Activated T-cell treated with anti-CD3 and anti-CD28 coated beads for 24 hours (primary cell): ENCODE measurements around the gene WNT9A.
"Not testable (repeated sequence)": the region's sequence is repeated elsewhere in the genome, so short reads cannot be mapped to it uniquely, and the experiment has no call there.

Experiments
- DNase-seq: peaks from one replicate; pipeline ENCODE4 v3.0.0-alpha.2; 2020; ENCODE audit warnings: low read depth

The WNT9A gene

DNA sequence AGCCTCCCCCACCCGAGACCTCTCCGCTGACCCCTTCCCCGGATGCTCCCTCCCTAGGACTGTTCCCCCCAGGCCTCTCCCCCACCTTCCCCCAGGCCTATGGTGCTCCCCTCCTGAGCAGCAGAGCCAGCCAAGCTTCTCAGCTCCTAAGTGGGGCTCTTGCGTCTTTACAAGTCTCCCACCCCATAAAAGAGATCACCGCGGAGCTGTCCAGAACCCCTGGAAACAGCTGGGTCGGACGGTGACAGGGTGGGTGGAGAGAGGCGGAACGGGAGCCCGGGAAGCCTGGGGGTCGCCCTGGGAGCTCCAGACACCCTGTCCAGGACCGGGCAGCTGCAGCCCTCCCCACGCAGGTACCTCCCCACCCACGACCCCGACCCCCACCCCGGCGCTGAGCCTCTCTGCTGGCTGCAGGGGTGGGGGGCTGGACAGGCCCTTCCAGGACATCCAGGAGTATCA is 61.2 kb downstream of the WNT9A start:
- no peak for DNase-seq

DNA sequence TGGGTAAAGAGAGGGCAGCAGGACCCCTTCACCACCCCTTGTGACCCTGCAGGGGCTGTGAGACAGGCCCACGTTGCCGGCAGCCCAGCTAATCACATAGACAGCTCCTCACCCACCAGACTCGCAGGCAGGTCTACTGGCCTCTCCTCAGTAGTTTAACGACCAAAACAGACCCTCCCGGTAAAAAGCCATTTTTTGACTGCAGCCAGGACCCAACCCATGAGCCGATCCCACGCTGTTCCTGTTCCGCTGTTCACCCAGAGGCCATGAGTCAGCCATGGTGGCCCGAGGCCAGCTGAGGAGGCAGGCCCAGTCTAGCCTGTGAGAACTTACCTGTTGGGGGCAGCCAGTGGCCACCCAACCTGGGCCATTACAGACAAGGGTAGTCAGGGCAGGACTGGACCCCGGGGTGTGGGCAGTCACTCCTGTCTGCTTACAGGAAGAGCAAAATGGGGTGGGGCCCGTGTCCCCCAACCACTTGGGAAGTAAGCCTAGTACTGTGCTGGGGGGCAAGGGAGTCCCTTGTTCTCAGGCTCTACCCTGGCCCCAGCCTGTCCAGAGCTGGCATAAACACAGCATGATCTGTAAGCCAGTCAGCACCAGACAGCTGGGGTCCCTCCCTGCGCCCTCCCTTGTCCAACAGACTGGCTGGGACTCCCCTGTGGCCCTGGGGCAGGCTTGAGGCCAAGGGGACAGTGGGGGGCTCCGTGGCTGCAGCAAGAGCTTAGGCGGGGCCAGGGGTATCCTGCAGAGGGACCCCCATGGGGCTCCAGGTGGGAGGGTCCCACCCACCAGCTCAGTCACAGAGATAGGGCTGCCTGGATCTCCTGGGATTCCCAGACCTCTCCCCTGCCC is 61.9 kb downstream of the WNT9A start:
- no peak for DNase-seq

DNA sequence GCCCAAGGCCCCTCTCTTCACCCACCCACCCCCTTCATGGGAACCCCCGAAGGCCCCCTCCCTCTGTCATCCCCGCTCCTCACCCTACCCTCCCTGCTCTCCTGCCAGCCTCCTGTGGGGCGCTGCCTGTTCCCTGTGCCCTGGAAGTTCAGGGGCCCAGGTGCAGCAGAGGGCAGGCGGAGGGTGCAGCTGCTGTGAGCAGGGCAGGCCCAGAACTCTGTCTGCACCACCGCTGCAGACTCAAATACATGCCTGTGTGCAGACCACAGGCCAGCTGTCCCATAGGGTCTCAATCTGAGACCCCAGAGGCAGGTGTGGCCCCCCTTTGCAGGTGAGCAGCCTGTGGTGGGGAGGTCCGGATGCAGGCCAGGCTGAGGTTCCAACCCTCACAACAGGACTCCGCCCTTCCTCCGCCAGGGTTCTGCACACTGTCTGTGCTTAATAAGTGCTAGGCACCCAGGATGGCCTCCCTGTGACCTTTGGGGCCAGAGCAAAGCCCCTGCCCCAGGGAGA is 62.5 kb downstream of the WNT9A start:
- no peak for DNase-seq

DNA sequence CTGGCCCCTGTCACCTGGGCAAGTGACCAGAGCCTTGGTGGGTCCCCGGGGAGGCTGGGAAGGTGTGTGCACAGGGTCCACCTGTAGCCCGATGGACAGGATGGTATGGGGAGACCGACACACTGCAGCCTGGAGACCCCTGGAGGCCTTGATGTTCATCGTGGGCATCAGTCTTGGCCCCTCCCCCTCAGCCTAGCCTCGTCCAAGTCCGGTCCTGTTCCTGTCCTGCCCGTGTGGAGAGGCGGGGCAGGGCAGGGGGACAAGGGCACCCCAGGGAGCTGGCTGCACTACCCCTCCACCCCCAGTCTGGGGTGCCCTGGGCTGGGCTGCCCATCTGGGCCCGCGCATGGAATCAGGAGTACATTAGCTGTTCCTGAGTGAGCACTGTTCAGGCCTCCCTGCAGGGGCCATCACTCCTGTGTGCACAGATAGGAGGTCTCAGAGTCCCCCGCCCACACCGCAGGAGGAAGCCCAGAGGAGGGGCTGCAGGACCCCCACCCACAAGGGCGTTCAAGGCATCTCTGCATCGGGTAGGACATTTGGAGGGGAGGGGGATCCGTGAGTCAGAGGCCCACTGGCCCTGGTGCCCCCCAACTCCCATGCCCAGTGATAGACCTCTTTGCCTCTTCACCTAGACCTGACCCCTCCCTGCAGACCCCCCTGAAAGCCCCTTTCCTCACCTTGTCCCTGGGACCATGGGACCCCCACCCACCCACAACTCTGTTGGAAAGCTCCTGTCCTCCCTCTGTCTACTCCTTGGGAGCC is 63.2 kb downstream of the WNT9A start:
- DNase-seq: no peak

GRCh38 chr1:227883641-227884301 is 64.0 kb downstream of the WNT9A start:
- DNase-seq: no peak

- no peak for DNase-seq
Measured at GRCh38 chr1:227883073-227883520, 64.6 kb downstream of the WNT9A start.

GRCh38 chr1:227880342-227880924 is 67.3 kb downstream of the WNT9A start:
- no peak for DNase-seq

- DNase-seq: not testable (repeated sequence)
Measured at GRCh38 chr1:227877810-227878209, 69.9 kb downstream of the WNT9A start.

DNA sequence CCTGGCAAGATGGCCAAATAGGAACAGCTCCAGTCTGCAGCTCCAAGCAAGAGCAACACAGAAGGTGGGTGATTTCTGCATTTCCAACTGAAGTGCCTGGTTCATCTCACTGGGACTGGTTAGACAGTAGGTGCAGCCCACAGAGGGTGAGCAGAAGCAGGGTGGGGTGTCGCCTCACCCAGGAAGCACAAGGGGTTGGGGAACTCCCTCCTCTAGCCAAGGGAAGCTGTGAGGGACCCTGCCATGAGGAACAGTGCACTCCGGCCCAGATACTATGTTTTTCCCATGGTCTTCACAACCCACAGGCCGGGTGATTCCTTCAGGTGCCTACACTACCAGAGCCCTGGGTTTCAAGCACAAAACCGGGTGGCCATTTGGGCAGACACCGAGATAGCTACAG is 75.8 kb downstream of the WNT9A start:
- DNase-seq: not testable (repeated sequence)

DNA sequence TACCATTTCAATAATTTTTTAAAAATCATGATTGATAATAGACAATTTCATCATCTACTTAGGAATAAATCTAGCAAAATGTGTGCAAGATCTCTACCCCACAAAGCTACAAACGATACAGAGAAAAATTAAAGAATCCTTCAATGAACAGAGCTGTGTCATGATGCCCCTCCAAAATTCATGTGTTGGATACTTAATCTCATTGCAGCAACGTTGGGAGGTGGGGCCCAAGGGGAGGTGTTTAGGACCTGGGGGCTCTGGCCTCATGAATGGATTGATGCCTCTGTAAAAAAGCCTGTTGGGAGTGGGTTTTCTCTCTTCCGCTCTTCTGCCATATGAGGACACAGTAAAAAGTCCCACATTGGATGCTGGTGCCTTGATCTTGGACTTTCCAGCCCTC is 77.4 kb downstream of the WNT9A start:
- no peak for DNase-seq

GRCh38 chr1:227869851-227870305 is 77.9 kb downstream of the WNT9A start:
- no peak for DNase-seq

DNA sequence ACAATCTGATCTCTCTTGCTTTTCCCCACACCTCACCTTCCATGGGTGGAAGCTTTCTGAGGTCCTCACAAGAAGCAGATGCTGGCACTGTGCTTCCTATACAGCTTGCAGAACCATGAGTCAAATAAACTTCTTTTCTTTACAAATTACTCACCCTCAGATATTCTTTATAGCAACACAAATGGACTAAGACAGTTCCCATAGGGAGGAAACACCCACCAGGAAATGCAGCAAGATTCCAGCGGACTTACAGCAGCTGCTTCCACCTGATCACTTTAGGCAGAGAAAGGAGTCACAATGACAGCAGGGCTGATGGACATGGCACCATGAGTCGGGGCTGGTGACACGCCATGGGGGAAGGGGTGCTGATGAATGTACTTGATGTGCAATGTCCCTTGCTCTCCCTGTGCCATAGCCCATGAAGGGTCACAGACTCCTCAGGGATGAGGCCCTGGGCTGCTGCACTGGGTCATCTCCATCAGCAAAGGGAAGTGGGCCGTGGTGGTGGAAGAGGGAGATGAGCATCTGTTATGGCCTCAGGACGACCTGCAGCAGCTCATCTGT is 78.4 kb downstream of the WNT9A start:
- no peak for DNase-seq
